Trophoblast cell (in vitro differentiated cells and primary cell): Measurements from ENCODE around the gene SORT1.
A peak's percentile ranks its signal among the peaks of the same experiment; 100 is the strongest.
"Not testable (repeated sequence)": the region's sequence is repeated elsewhere in the genome, so short reads cannot be mapped to it uniquely, and the experiment has no call there.

Experiments
- DNase-seq, 2 donors: peaks; one replicate each; pipeline ENCODE4 v3.0.0-alpha.2; 2016
- H2AFZ ChIP-seq: 2 replicates; pipeline ENCODE4 v1.6.1; 2013; ENCODE audit warnings: low read length, moderate library complexity, mild to moderate bottlenecking; ENCODE audit not compliant: insufficient read depth, poor library complexity
- H2AK5ac ChIP-seq: 2 replicates; pipeline ENCODE4 v1.6.1; 2013; ENCODE audit warnings: mild to moderate bottlenecking, low read length
- H2BK120ac ChIP-seq: 2 replicates; pipeline ENCODE4 v1.6.1; 2013; ENCODE audit warnings: low read length, mild to moderate bottlenecking, moderate library complexity; ENCODE audit not compliant: insufficient read depth, poor library complexity
- H2BK12ac ChIP-seq: 2 replicates; pipeline ENCODE4 v1.6.1; 2013; ENCODE audit warnings: mild to moderate bottlenecking, low read length, moderate library complexity
- H2BK5ac ChIP-seq: 2 replicates; pipeline ENCODE4 v1.6.1; 2013; ENCODE audit warnings: low read length, low read depth, moderate library complexity, mild to moderate bottlenecking; ENCODE audit not compliant: poor library complexity
- H3K14ac ChIP-seq: 2 replicates; pipeline ENCODE4 v1.6.1; 2013; ENCODE audit warnings: mild to moderate bottlenecking, low read length
- H3K18ac ChIP-seq: 2 replicates; pipeline ENCODE4 v1.6.1; 2013; ENCODE audit warnings: mild to moderate bottlenecking, low read length
- H3K23ac ChIP-seq: 2 replicates; pipeline ENCODE4 v1.6.1; 2013; ENCODE audit warnings: low read length
- H3K27ac ChIP-seq: 2 replicates; pipeline ENCODE4 v1.5.1; 2013; ENCODE audit warnings: low read depth, mild to moderate bottlenecking, inconsistent platforms, low read length, moderate library complexity
- H3K27me3 ChIP-seq: 2 replicates; pipeline ENCODE4 v1.6.1; 2013; ENCODE audit warnings: inconsistent platforms, mild to moderate bottlenecking, low read length, moderate library complexity; ENCODE audit not compliant: insufficient read depth
- H3K36me3 ChIP-seq, 2 experiments: 1 replicate in 1 of 2; 2 replicates in 1 of 2; pipeline ENCODE4 v1.6.1; 2013; ENCODE audit warnings: low read length in 2 of 2, mild to moderate bottlenecking in 2 of 2, moderate library complexity in 1 of 2; ENCODE audit not compliant: insufficient read depth in 2 of 2, control insufficient read depth in 1 of 2
- H3K4ac ChIP-seq: 2 replicates; pipeline ENCODE4 v1.6.1; 2013; ENCODE audit warnings: low read depth, mild to moderate bottlenecking, low read length, moderate library complexity
- H3K4me1 ChIP-seq, 2 experiments: 1 replicate in 1 of 2; 2 replicates in 1 of 2; pipeline ENCODE4 v1.6.1; 2013; ENCODE audit warnings: low read length in 2 of 2, mild to moderate bottlenecking in 2 of 2, moderate library complexity in 1 of 2; ENCODE audit not compliant: insufficient read depth in 2 of 2, control insufficient read depth in 1 of 2
- H3K4me2 ChIP-seq: 2 replicates; pipeline ENCODE4 v1.6.1; 2013; ENCODE audit warnings: inconsistent platforms, mild to moderate bottlenecking, low read length, moderate library complexity
- H3K4me3 ChIP-seq: 2 replicates; pipeline ENCODE4 v1.5.1; 2013; ENCODE audit warnings: mild to moderate bottlenecking, low read depth, low read length, inconsistent platforms
- H3K79me1 ChIP-seq: one replicate; pipeline ENCODE4 v1.6.1; 2013; ENCODE audit warnings: low read length
- H3K79me2 ChIP-seq: 2 replicates; pipeline ENCODE4 v1.6.1; 2013; ENCODE audit warnings: low read length, mild to moderate bottlenecking; ENCODE audit not compliant: control insufficient read depth, insufficient read depth, poor library complexity
- H3K9ac ChIP-seq: 2 replicates; pipeline ENCODE4 v1.6.1; 2013; ENCODE audit warnings: mild to moderate bottlenecking, low read length
- H3K9me3 ChIP-seq: 2 replicates; pipeline ENCODE4 v1.6.1; 2013; ENCODE audit warnings: low read depth, mild to moderate bottlenecking, control low read depth, inconsistent platforms, low read length; ENCODE audit not compliant: insufficient read depth
- H4K12ac ChIP-seq: 2 replicates; pipeline ENCODE4 v1.6.1; 2013; ENCODE audit warnings: low read depth, mild to moderate bottlenecking, low read length, moderate library complexity
- H4K8ac ChIP-seq: 2 replicates; pipeline ENCODE4 v1.6.1; 2013; ENCODE audit warnings: low read depth, mild to moderate bottlenecking, low read length, moderate library complexity
- H4K91ac ChIP-seq: one replicate; pipeline ENCODE4 v1.6.1; 2013; ENCODE audit warnings: low read depth, mild to moderate bottlenecking, low read length, moderate library complexity
- WGBS: extraction: QIAGEN DNeasy Blood & Tissue Kit; methylation state at CpG from one replicate; pipeline ENCODE4 v1.1.7; 2013; ENCODE audit warnings: missing lambda C conversion rate; ENCODE audit not compliant: insufficient read length, insufficient coverage; ENCODE audit errors: extremely low coverage; 5-methylcytosine and 5-hydroxymethylcytosine counted together

SORT1 gene

GRCh38 chr1:109286762-109287161 lies 111.0 kb downstream of the SORT1 start:
- not testable (repeated sequence) for H3K27me3 ChIP-seq, H2BK120ac ChIP-seq, H4K91ac ChIP-seq, H3K4ac ChIP-seq, H3K14ac ChIP-seq, H3K23ac ChIP-seq, H4K12ac ChIP-seq, H3K9me3 ChIP-seq, H3K18ac ChIP-seq, H3K36me3 ChIP-seq, H3K9ac ChIP-seq, H3K4me3 ChIP-seq, H2AK5ac ChIP-seq, H3K4me2 ChIP-seq, H2AFZ ChIP-seq, H4K8ac ChIP-seq, H2BK12ac ChIP-seq, H2BK5ac ChIP-seq
- Histone ChIP-seq H3K79me1 (peaks cover 21% of the 10 kb centered on the region), H3K4me1 (peaks cover 6 to 22% of the 10 kb centered on the region in 2 experiments), H3K27ac (peak overlapping the region; percentile 66), H3K79me2 (peaks cover 13% of the 10 kb centered on the region)
- no CpG with 5 or more reads among the region's 5 CpGs for WGBS
- peak; percentile 71 to 84 for DNase-seq

GRCh38 chr1:109283748-109284600 lies 113.7 kb downstream of the SORT1 start:
- peak overlapping the region; percentile 74 for H3K4me2 ChIP-seq
- no peak overlapping the region for H3K23ac ChIP-seq
- peak overlapping the region; percentile 93 for H4K91ac ChIP-seq
- peak overlapping the region; percentile 90 for H4K8ac ChIP-seq
- H3K27ac ChIP-seq, result peak overlapping the region; percentile 93
- H2BK120ac ChIP-seq, result peak overlapping the region; percentile 85
- H3K4ac ChIP-seq, result peak overlapping the region; percentile 87
- no CpG with 5 or more reads among the region's 17 CpGs for WGBS
- H3K27me3 ChIP-seq, result no peaks in the 10 kb centered on the region
- no peak overlapping the region for H3K18ac ChIP-seq
- H3K9me3 ChIP-seq, result no peaks in the 10 kb centered on the region
- peaks cover 16 to 35% of the 10 kb centered on the region in 2 experiments for H3K4me1 ChIP-seq
- peaks cover 23% of the 10 kb centered on the region for H3K79me1 ChIP-seq
- no peak overlapping the region for H2AK5ac ChIP-seq
- H4K12ac ChIP-seq, result peak overlapping the region; percentile 78
- no peak overlapping the region for H3K4me3 ChIP-seq
- peaks cover 19 to 20% of the 10 kb centered on the region in 2 experiments for H3K36me3 ChIP-seq
- H3K14ac ChIP-seq, result peak overlapping the region; percentile 79
- no peak for DNase-seq
- no peak overlapping the region for H2BK12ac ChIP-seq
- H2BK5ac ChIP-seq, result peak overlapping the region; percentile 87
- H3K9ac ChIP-seq, result peak overlapping the region; percentile 71
- peaks cover 19% of the 10 kb centered on the region for H3K79me2 ChIP-seq
- H2AFZ ChIP-seq, result peak overlapping the region; percentile 77

GRCh38 chr1:109282952-109283747 lies 114.6 kb downstream of the SORT1 start, which contains the start of gene PSRC1:
Gene PSRC1 (minus strand): TSS chr1:109283145.
- H3K79me1 ChIP-seq, result peaks cover 21% of the 10 kb centered on the region
- H3K23ac ChIP-seq, result no peak within 1 kb of the TSS
- peak within 1 kb of the TSS; percentile 93 for H4K91ac ChIP-seq
- WGBS, result no CpG with 5 or more reads among the region's 56 CpGs
- peaks cover 25 to 26% of the 10 kb centered on the region in 2 experiments for H3K36me3 ChIP-seq
- peak within 1 kb of the TSS; percentile 36 for H2AK5ac ChIP-seq
- peak within 1 kb of the TSS; percentile 82 for H3K4me3 ChIP-seq
- H3K27ac ChIP-seq, result peak within 1 kb of the TSS; percentile 93
- no peaks in the 10 kb centered on the region for H3K27me3 ChIP-seq
- H2BK120ac ChIP-seq, result peak within 1 kb of the TSS; percentile 85
- H3K18ac ChIP-seq, result peak within 1 kb of the TSS; percentile 89
- H2BK12ac ChIP-seq, result peak within 1 kb of the TSS; percentile 64
- peak within 1 kb of the TSS; percentile 87 for H2BK5ac ChIP-seq
- peaks cover 16 to 37% of the 10 kb centered on the region in 2 experiments for H3K4me1 ChIP-seq
- peaks cover 19% of the 10 kb centered on the region for H3K79me2 ChIP-seq
- H3K4ac ChIP-seq, result peak within 1 kb of the TSS; percentile 93
- H3K14ac ChIP-seq, result peak within 1 kb of the TSS; percentile 79
- H3K9me3 ChIP-seq, result no peaks in the 10 kb centered on the region
- peak within 1 kb of the TSS; percentile 81 for H3K9ac ChIP-seq
- H4K8ac ChIP-seq, result peak within 1 kb of the TSS; percentile 90
- DNase-seq, result peak; percentile 91 to 95
- H2AFZ ChIP-seq, result peak within 1 kb of the TSS; percentile 77
- peak within 1 kb of the TSS; percentile 78 for H4K12ac ChIP-seq
- H3K4me2 ChIP-seq, result peak within 1 kb of the TSS; percentile 74

GRCh38 chr1:109282497-109282951 lies 115.2 kb downstream of the SORT1 start:
- H4K12ac ChIP-seq, result peak overlapping the region; percentile 64
- no peaks in the 10 kb centered on the region for H3K9me3 ChIP-seq
- peak overlapping the region; percentile 73 for H4K8ac ChIP-seq
- H4K91ac ChIP-seq, result peak overlapping the region; percentile 79
- H2BK12ac ChIP-seq, result no peak overlapping the region
- peak overlapping the region; percentile 93 for H3K4ac ChIP-seq
- H3K14ac ChIP-seq, result peak overlapping the region; percentile 74
- peaks cover 24% of the 10 kb centered on the region for H3K79me1 ChIP-seq
- peak overlapping the region; percentile 82 for H3K4me3 ChIP-seq
- peak overlapping the region; percentile 74 for H3K4me2 ChIP-seq
- H3K79me2 ChIP-seq, result peaks cover 19% of the 10 kb centered on the region
- WGBS, result no CpG with 5 or more reads among the region's 10 CpGs
- H3K4me1 ChIP-seq, result peaks cover 20 to 42% of the 10 kb centered on the region in 2 experiments
- no peak for DNase-seq
- H3K27ac ChIP-seq, result peak overlapping the region; percentile 46
- peak overlapping the region; percentile 47 for H2AFZ ChIP-seq
- no peaks in the 10 kb centered on the region for H3K27me3 ChIP-seq
- peaks cover 29 to 32% of the 10 kb centered on the region in 2 experiments for H3K36me3 ChIP-seq
- H3K23ac ChIP-seq, result no peak overlapping the region
- peak overlapping the region; percentile 89 for H3K18ac ChIP-seq
- peak overlapping the region; percentile 63 for H2BK5ac ChIP-seq
- no peak overlapping the region for H2AK5ac ChIP-seq
- peak overlapping the region; percentile 45 for H2BK120ac ChIP-seq
- H3K9ac ChIP-seq, result peak overlapping the region; percentile 81
